LHCN-M2 (cell line): ENCODE data around the gene GUSB. TPM values are rescaled to one million over a fixed set of nuclear protein-coding genes. Genes with fewer than 3 reads are reported as not detected.

Experiments
- DNase-seq: peaks from one replicate; pipeline ENCODE4 v3.0.0-alpha.2; 2012; ENCODE audit warnings: low read depth
- total RNA-seq: library from RNA; depleted of rRNA; stranded (reverse); fragments of >200 nt; gene quantifications from 2 replicates; pipeline ENCODE4 v1.2.3, GENCODE V29; 2014; rRNA removed

Gene GUSB
- total RNA-seq, 1 experiment from 2014 or later: 45.4 TPM

DNA sequence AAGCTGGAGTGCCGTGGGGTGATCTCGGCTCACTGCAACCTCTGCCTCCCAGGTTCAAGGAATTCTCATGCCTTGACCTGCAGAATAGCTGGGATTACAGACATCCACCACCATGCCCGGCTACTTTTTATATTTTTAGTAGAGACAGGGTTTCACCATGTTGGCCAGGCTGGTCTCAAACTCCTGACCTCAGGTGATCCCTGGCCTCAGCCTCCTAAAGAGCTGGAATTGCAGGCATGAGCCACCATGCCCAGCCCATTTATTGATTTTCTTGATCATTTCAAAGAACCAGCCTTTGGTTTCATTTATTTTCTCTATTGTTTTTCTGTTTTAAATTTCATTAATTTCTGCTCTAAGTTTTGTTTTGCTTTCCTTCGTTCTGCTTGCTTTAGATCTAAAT is 50.3 kb downstream of the GUSB start:
- DNase-seq: no peak

GRCh38 chr7:65927489-65928448 is 54.2 kb downstream of the GUSB start:
- no peak for DNase-seq

- no peak for DNase-seq
Observed at GRCh38 chr7:65926588-65926987, 55.4 kb downstream of the GUSB start.

- DNase-seq: no peak
Observed at GRCh38 chr7:65925040-65925439, 57.0 kb downstream of the GUSB start.

DNA sequence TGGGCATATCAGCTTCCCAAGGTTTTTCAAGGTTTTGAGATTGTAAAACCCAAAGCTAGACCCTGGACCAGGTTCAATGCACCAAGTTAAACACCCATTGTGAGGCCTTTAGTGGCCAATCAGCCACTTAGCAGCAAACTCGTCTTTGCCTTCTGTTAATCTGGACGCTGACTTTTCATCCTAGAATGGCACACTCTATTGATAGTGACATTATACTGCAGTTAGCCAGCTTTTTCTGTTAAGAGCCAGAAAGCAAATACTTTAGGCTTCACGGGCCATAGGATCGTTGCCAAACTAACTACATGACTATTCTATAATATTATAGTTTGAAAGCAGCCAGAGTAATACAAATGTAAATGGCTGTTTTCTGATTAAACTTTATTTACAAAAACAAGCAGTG is 57.8 kb downstream of the GUSB start:
- no peak for DNase-seq

DNA sequence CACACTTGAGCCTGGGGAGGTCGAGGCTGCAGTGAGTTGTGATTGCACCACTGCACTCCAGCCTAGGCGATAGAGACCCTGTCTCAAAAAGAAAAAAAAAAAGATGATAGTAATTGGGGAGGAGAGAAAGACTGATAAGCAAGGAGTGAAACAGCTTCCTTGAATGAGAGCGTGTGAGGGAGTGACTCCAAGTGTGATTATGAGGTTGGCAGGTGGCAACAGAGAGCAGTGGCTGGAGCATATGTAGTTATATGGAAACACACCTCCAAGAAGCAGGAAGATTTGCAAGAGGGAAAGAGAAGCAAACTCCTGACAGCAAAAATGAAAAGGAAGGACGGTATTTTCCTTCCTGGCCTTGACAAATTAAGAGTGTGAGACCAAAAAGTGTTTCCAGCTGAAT is 58.7 kb downstream of the GUSB start:
- DNase-seq: no peak

- no peak for DNase-seq
Observed at GRCh38 chr7:65915921-65916657, 65.9 kb downstream of the GUSB start.

- no peak for DNase-seq
Observed at GRCh38 chr7:65912237-65912636, 69.8 kb downstream of the GUSB start.

Other genes starting within 250 kb of the GUSB start
- gene VKORC1L1, start 109.1 kb downstream of the GUSB start, total RNA-seq: 16.4 and 18.2 TPM in 2 replicates
- gene ASL, start 93.6 kb upstream of the GUSB start, total RNA-seq: 53.0 and 65.3 TPM in 2 replicates
- 33.7 and 37.9 TPM in 2 replicates for gene CRCP, start 132.6 kb upstream of the GUSB start, total RNA-seq
- 53.6 and 68.8 TPM in 2 replicates for gene TPST1, start 223.1 kb upstream of the GUSB start, total RNA-seq